Left renal pelvis (tissue), 4 donors: Measurements from ENCODE around the gene COA8. TPM values are rescaled to one million over a fixed set of nuclear protein-coding genes. Genes with fewer than 3 reads are reported as not detected.
"Not testable (repeated sequence)": the region's sequence is repeated elsewhere in the genome, so short reads cannot be mapped to it uniquely, and the experiment has no call there.

Source experiments
- DNase-seq, 4 donors: peaks; one replicate each; pipeline ENCODE4 v3.0.0-alpha.2; 2013; ENCODE audit warnings: low read depth in 4 of 4, low spot score in 3 of 4
- polyA plus RNA-seq, 4 donors: library from polyadenylated mRNA; unstranded; fragments of 120-200 nt; gene quantifications; one replicate each; pipeline ENCODE4 v1.2.1, GENCODE V29; 2013; ENCODE audit not compliant: insufficient read length in 4 of 4

Gene COA8
- polyA plus RNA-seq, 4 donors, result 26.7 to 46.0 (median 42.1) TPM

GRCh38 chr14:103525430-103526246, 37.1 kb upstream of the COA8 start:
- DNase-seq, result not testable (repeated sequence)

- no peak for DNase-seq
Measured at GRCh38 chr14:103526247-103526913, 36.4 kb upstream of the COA8 start.

- DNase-seq, result no peak
Measured at GRCh38 chr14:103526914-103527248, 35.9 kb upstream of the COA8 start.

- no peak for DNase-seq
Measured at GRCh38 chr14:103527408-103528145, 35.2 kb upstream of the COA8 start.

GRCh38 chr14:103528146-103528586, 34.6 kb upstream of the COA8 start:
- no peak for DNase-seq

- DNase-seq, result peak in 2 of 4 donors; percentile 71 to 79
Measured at GRCh38 chr14:103528587-103529382, 34.0 kb upstream of the COA8 start, which contains the start of gene TRMT61A. Gene TRMT61A (plus strand): TSS chr14:103529196. CDS start chr14:103529979, 783 bp downstream.

GRCh38 chr14:103529383-103530365, 33.1 kb upstream of the COA8 start:
- DNase-seq, result no peak

GRCh38 chr14:103530390-103530789, 32.4 kb upstream of the COA8 start:
- no peak for DNase-seq

- DNase-seq, result no peak
Measured at GRCh38 chr14:103530831-103531230, 31.9 kb upstream of the COA8 start.

- DNase-seq, result no peak
Measured at GRCh38 chr14:103531421-103532215, 31.1 kb upstream of the COA8 start.

GRCh38 chr14:103532216-103533136, 30.3 kb upstream of the COA8 start:
- no peak for DNase-seq

- no peak for DNase-seq
Measured at GRCh38 chr14:103533137-103533998, 29.4 kb upstream of the COA8 start.

GRCh38 chr14:103533999-103534575, 28.7 kb upstream of the COA8 start:
- no peak for DNase-seq

GRCh38 chr14:103534576-103535061, 28.1 kb upstream of the COA8 start:
- DNase-seq, result no peak

- no peak for DNase-seq
Measured at GRCh38 chr14:103535081-103535890, 27.5 kb upstream of the COA8 start.
